GM19193 (cell line): ENCODE results near the gene KCNMB4.

Experiments
- POLR2A ChIP-seq: IDR thresholded peaks from 4 replicates; pipeline ENCODE4 v1.6.1; 2011; ENCODE audit not compliant: insufficient read depth, insufficient read length; ENCODE audit errors: extremely low read depth

Gene KCNMB4

GRCh38 chr12:70365648-70366518 is at the start of gene KCNMB4:
TSS of gene KCNMB4 (plus strand) at chr12:70366290. CDS start at chr12:70366735, 445 bp downstream.
- no peak for TF ChIP-seq POLR2A

GRCh38 chr12:70317781-70318180 is 48.3 kb upstream of the KCNMB4 start:
- TF ChIP-seq POLR2A, result no peak

GRCh38 chr12:70319605-70320004 is 46.5 kb upstream of the KCNMB4 start:
- no peak for TF ChIP-seq POLR2A

- TF ChIP-seq POLR2A, result no peak
Measured at GRCh38 chr12:70321191-70321590, 44.9 kb upstream of the KCNMB4 start.

GRCh38 chr12:70327541-70327940 is 38.5 kb upstream of the KCNMB4 start:
- TF ChIP-seq POLR2A, result no peak

- no peak for TF ChIP-seq POLR2A
Measured at GRCh38 chr12:70329728-70330127, 36.4 kb upstream of the KCNMB4 start.

- TF ChIP-seq POLR2A, result no peak
Measured at GRCh38 chr12:70330158-70330557, 35.9 kb upstream of the KCNMB4 start.

GRCh38 chr12:70332236-70332635 is 33.9 kb upstream of the KCNMB4 start:
- TF ChIP-seq POLR2A, result no peak

- TF ChIP-seq POLR2A, result no peak
Measured at GRCh38 chr12:70334742-70335141, 31.3 kb upstream of the KCNMB4 start.

- TF ChIP-seq POLR2A, result no peak
Measured at GRCh38 chr12:70338531-70338930, 27.6 kb upstream of the KCNMB4 start.

GRCh38 chr12:70351076-70351475 is 15.0 kb upstream of the KCNMB4 start:
- no peak for TF ChIP-seq POLR2A

- TF ChIP-seq POLR2A, result no peak
Measured at GRCh38 chr12:70353780-70354660, 12.1 kb upstream of the KCNMB4 start.

- TF ChIP-seq POLR2A, result no peak
Measured at GRCh38 chr12:70354787-70355186, 11.3 kb upstream of the KCNMB4 start.

GRCh38 chr12:70355972-70356371 is 10.1 kb upstream of the KCNMB4 start:
- no peak for TF ChIP-seq POLR2A

GRCh38 chr12:70359458-70360197 is 6.5 kb upstream of the KCNMB4 start:
- TF ChIP-seq POLR2A, result no peak
